Panc1 (cell line): ENCODE measurements around the gene WSCD2. TPM values are rescaled to one million over a fixed set of nuclear protein-coding genes. Genes with fewer than 3 reads are reported as not detected.

Source experiments
- ATAC-seq: fragments of 200-7000 bp; cut with Tn5 transposase; 2 replicates; pipeline ENCODE4 v1.9.1; 2020; ENCODE audit warnings: mild to moderate bottlenecking, moderate library complexity
- BruUV-seq: library from RNA; stranded (reverse); fragments of 400-500 nt; replicated peaks from 2 replicates; lab custom pipeline; 2021; lab: Mats Ljungman, UMichigan
- CTCF ChIA-PET: fragments of 300-600 bp; sonication (Branson Sonifier 250); formaldehyde crosslinking; loops from one replicate; lab custom pipeline; 2022; ENCODE audit warnings: antibody characterized with exemption; lab: Charles Lee
- POLR2A ChIA-PET: fragments of 300-600 bp; sonication (Branson Sonifier 250); formaldehyde crosslinking; loops from one replicate; lab custom pipeline; 2022; ENCODE audit warnings: antibody characterized with exemption; lab: Charles Lee
- DNase-seq: peaks from one replicate; pipeline ENCODE4 v3.0.0-alpha.2; 2010; ENCODE audit warnings: low read depth, low spot score
- H3K27ac ChIP-seq: 2 replicates; pipeline ENCODE4 v1.5.1; 2011; ENCODE audit warnings: mild to moderate bottlenecking, low read length, inconsistent platforms
- H3K27me3 ChIP-seq: fragments of 200-500 bp; sonication (Bioruptor generic); 2 replicates; pipeline ENCODE4 v1.6.0; 2014; ENCODE audit warnings: low read length, inconsistent platforms; ENCODE audit not compliant: control insufficient read depth, insufficient read depth
- H3K36me3 ChIP-seq: fragments of 200-500 bp; sonication (Bioruptor generic); 2 replicates; pipeline ENCODE4 v1.5.1; 2014; ENCODE audit warnings: inconsistent platforms, mild to moderate bottlenecking, low read length, moderate library complexity; ENCODE audit not compliant: control insufficient read depth, insufficient read depth
- H3K4me1 ChIP-seq: 2 replicates; pipeline ENCODE4 v1.5.1; 2011; ENCODE audit warnings: inconsistent platforms, mild to moderate bottlenecking, low read length, moderate library complexity; ENCODE audit not compliant: control insufficient read depth, insufficient read depth
- H3K4me3 ChIP-seq, 2 experiments: 2 replicates each; pipeline ENCODE4 v1.5.1; 2011 to 2012; ENCODE audit warnings: low read depth in 2 of 2, low read length in 2 of 2, mild to moderate bottlenecking in 2 of 2, inconsistent platforms in 1 of 2, moderate library complexity in 1 of 2
- H3K9me3 ChIP-seq: fragments of 200-500 bp; sonication (Bioruptor generic); 2 replicates; pipeline ENCODE4 v1.5.1; 2014; ENCODE audit warnings: low read depth, mild to moderate bottlenecking, inconsistent platforms, low read length, moderate library complexity; ENCODE audit not compliant: control insufficient read depth, insufficient read depth
- CTCF ChIP-seq: fragments of 450-650 bp; IDR thresholded peaks from 2 replicates; pipeline ENCODE4 v1.5.1; 2017; ENCODE audit warnings: mild to moderate bottlenecking
- POLR2AphosphoS5 ChIP-seq: IDR thresholded peaks from 2 replicates; pipeline ENCODE4 v1.6.1; 2012; ENCODE audit warnings: mild to moderate bottlenecking, low read depth, low read length, moderate library complexity
- REST ChIP-seq, 2 experiments: IDR thresholded peaks; 2 replicates each; pipeline ENCODE4 v1.6.1; 2011 to 2012; ENCODE audit warnings: low read depth in 2 of 2, control low read depth in 1 of 2, low read length in 1 of 2, mild to moderate bottlenecking in 1 of 2, moderate library complexity in 1 of 2; ENCODE audit not compliant: insufficient read depth in 1 of 2
- SIN3A ChIP-seq: IDR thresholded peaks from 2 replicates; pipeline ENCODE4 v1.6.1; 2012; ENCODE audit warnings: low read depth, mild to moderate bottlenecking, low read length, moderate library complexity, borderline replicate concordance; ENCODE audit not compliant: insufficient read depth
- TCF7L2 ChIP-seq: IDR thresholded peaks from 2 replicates; pipeline ENCODE4 v1.6.1; 2011; ENCODE audit warnings: mild to moderate bottlenecking, low read depth, low read length, inconsistent platforms
- in situ Hi-C: cut with HindIII; loops from 2 replicates; pipeline ENCODE4 v1.10.0; 2016; ENCODE audit warnings: low sequenced_read_pairs, low pct_unique_long_range_greater_than_20kb
- intact Hi-C: fragments of 100-400 bp; cut with micrococcal nuclease; formaldehyde crosslinking; loops from one replicate; pipeline ENCODE4 v1.10.0; 2022; ENCODE audit not compliant: unreplicated experiment
- total RNA-seq: library from RNA; stranded (reverse); gene quantifications from one replicate; pipeline ENCODE4 v1.2.1, GENCODE V29; 2021; ENCODE audit not compliant: unreplicated experiment

WSCD2 gene
- total RNA-seq, 1 experiment from 2014 or later, result 0.64 TPM

DNA sequence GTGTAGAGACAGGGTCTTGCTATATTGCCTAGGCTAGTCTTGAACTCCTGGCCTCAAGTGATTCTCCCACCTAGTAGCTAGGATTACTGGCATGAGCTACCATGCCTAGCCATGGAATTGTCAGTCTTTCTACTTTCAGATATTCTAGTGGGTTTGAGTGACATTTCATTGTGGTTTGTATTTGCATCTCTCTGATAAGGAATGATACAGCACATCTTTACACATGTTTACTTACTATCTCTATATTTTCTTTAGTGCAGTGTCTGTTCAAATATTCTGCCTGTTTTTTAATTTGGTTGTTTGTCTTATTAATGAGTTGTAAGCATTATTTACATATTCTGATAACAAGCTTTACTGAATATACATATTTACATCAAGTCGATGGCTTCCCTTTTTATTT is 136.4 kb downstream of the WSCD2 start:
- TF ChIP-seq POLR2AphosphoS5 (no peak), SIN3A (no peak), REST (IDR thresholded peaks at IDR 0.05; ENCODE audit: insufficient read depth in 1 of 2, low read depth in 2 of 2, low read length in 1 of 2) (no peak), TCF7L2 (no peak), CTCF (no peak)
- CTCF ChIA-PET, result no interaction called here
- Histone ChIP-seq H3K9me3 (peaks cover 6% of the 10 kb centered on the region), H3K36me3 (no peaks in the 10 kb centered on the region), H3K27me3 (peaks cover 15% of the 10 kb centered on the region), H3K27ac (no peak overlapping the region), H3K4me3 (no peak overlapping the region), H3K4me1 (no peaks in the 10 kb centered on the region)
- POLR2A ChIA-PET, result no interaction called here
- no peak for ATAC-seq
- DNase-seq, result no peak
- in situ Hi-C loops, result no loop called here
- intact Hi-C loops, result no loop called here
- no TSS peak for BruUV-seq

GRCh38 chr12:108266131-108266530 is 137.0 kb downstream of the WSCD2 start:
- ATAC-seq (no peak), DNase-seq (no peak)
- Histone ChIP-seq H3K27ac (no peak overlapping the region), H3K9me3 (peaks cover 2% of the 10 kb centered on the region; the same call in 1 of the 2 replicates), H3K4me1 (no peaks in the 10 kb centered on the region), H3K27me3 (peaks cover 15% of the 10 kb centered on the region), H3K4me3 (no peak overlapping the region), H3K36me3 (no peaks in the 10 kb centered on the region)
- TF ChIP-seq CTCF (no peak), TCF7L2 (no peak), POLR2AphosphoS5 (no peak), SIN3A (no peak), REST (IDR thresholded peaks at IDR 0.05; ENCODE audit: insufficient read depth in 1 of 2, low read depth in 2 of 2, low read length in 1 of 2) (no peak)
- ChIA-PET CTCF (no interaction called here), POLR2A (no interaction called here)
- in situ Hi-C loops (no loop called here), intact Hi-C loops (no loop called here)
- BruUV-seq, result no TSS peak
